ENCODE results near the gene FOXP4.

FOXP4 gene

DNA sequence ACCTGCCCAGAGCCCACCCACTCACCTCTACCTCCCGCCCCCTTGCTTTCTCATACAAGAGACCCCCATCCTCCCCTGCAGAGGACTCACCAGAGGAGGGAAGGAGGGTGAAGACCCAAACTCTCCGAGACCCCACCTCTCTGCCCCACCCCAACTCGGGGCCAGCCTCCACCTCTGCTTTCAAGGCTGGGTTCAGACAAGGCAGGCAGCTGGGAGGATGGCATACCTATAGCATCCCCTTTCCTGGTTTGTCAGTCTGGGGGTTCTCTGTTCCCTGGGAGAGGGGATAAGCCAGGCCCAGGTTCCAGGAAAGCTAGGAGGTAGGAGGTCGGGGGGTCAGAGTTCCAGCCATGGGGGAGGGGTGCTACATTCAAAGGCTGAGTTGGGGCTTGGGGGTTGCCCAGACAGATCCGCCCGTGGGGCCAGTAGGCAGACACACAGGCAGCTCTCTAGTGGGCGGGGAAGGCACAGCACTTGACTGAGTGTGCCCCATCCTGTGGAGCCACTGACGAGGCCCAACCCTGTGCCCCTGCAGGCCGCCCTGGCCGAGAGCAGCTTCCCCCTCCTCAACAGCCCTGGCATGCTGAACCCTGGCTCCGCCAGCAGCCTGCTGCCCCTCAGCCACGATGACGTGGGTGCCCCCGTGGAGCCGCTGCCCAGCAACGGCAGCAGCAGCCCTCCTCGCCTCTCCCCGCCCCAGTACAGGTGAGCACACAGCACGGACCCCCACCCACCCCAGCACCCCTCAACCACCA is 51.2 kb downstream of the FOXP4 start:
- no peak overlapping the region for H3K27ac ChIP-seq
- TF ChIP-seq, protein P1, sequence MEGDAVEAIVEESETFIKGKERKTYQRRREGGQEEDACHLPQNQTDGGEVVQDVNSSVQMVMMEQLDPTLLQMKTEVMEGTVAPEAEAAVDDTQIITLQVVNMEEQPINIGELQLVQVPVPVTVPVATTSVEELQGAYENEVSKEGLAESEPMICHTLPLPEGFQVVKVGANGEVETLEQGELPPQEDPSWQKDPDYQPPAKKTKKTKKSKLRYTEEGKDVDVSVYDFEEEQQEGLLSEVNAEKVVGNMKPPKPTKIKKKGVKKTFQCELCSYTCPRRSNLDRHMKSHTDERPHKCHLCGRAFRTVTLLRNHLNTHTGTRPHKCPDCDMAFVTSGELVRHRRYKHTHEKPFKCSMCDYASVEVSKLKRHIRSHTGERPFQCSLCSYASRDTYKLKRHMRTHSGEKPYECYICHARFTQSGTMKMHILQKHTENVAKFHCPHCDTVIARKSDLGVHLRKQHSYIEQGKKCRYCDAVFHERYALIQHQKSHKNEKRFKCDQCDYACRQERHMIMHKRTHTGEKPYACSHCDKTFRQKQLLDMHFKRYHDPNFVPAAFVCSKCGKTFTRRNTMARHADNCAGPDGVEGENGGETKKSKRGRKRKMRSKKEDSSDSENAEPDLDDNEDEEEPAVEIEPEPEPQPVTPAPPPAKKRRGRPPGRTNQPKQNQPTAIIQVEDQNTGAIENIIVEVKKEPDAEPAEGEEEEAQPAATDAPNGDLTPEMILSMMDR (conservative IDR thresholded peaks at IDR 0.05): no peak
- TF ChIP-seq ZFX (IDR thresholded peaks at IDR 0.05): no peak

DNA sequence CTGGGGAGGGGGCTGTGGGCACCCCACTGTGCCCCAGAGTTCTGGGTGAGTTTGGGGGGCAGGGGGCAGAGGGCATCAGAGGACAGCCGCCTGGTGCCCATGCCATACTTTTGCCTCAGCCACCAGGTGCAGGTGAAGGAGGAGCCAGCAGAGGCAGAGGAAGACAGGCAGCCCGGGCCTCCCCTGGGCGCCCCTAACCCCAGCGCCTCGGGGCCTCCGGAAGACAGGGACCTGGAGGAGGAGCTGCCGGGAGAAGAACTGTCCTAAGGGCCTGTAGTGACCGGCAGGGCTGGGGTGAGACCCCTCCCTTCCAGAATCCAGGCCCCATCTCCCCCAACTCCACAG is 52.5 kb downstream of the FOXP4 start:
- H3K27ac ChIP-seq: no peak overlapping the region
- TF ChIP-seq, protein P1 (conservative IDR thresholded peaks at IDR 0.05): no peak
- TF ChIP-seq ZFX (IDR thresholded peaks at IDR 0.05): no peak

DNA sequence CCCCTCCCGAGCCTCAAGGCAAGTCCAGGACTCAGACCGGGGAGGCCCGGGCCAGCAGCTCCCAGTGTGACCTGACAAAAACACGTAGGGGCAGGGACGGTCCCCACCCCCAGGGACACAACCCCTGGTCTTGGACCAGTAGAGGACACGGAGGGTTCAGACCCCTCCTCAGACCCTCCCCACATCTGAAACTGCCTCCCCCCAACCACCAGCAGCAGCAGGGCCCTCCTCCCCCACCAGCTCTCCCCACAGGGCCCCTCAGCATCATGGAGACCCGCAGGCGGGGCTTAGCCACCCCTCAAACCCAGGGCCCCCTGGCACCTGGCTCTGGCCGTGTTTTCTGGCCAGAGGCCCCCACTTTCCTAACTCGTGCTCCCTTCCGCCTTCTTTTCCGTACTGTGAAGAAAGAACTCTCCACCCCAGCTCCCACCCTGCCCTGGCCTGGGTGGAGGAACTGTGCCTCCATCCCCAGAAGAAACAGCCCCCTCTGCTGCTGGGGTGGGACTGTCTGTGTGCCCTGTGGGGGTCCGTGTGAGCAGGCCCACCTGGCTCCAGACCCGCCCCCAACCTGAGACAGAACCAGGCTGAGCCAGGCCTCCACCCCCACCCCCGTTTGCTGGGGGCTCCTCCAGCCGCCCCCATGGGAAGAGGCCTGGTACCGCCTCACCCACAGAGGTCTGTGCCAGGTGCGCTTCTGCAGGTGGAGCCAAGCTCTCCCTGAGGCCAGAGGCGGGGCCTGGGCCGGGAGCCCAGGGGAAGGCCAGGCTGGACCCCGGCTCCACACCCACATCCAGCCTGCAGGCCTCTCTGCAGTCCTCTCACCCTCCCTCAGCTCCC is 53.1 kb downstream of the FOXP4 start:
- H3K27ac ChIP-seq: no peak overlapping the region
- TF ChIP-seq, protein P1 (conservative IDR thresholded peaks at IDR 0.05): no peak
- no peak for TF ChIP-seq ZFX (IDR thresholded peaks at IDR 0.05)

DNA sequence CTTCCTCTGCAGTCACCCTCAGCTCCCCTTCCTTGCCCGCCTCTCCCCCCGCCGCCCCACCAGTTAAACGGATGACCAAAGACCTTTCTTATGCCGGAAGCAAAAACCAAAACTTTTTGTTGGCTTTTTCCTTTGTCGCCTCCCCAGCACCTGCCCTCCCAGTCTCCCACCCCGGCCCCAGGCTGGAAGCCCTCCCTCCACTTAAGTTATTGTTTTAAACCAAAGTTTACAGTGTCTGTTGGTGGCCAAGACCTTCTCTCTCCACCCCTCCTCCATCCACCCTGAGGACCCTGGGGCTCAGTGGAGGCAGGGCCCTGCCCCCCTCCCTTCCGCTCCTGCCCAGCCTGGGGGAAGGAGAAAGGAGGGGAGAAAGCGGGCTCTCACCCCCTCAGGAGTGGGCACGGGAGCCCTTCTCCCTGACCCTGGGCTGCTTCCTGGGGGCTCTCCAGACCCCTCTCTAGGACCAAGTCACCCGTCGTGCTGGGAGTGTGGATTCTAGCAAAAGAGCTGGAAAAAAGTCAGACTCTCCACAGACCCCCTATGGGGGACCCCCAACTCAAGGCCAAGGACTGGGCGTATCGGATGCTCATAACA is 53.8 kb downstream of the FOXP4 start:
- no peak overlapping the region for H3K27ac ChIP-seq
- TF ChIP-seq, protein P1 (conservative IDR thresholded peaks at IDR 0.05): no peak
- TF ChIP-seq ZFX (IDR thresholded peaks at IDR 0.05): no peak

DNA sequence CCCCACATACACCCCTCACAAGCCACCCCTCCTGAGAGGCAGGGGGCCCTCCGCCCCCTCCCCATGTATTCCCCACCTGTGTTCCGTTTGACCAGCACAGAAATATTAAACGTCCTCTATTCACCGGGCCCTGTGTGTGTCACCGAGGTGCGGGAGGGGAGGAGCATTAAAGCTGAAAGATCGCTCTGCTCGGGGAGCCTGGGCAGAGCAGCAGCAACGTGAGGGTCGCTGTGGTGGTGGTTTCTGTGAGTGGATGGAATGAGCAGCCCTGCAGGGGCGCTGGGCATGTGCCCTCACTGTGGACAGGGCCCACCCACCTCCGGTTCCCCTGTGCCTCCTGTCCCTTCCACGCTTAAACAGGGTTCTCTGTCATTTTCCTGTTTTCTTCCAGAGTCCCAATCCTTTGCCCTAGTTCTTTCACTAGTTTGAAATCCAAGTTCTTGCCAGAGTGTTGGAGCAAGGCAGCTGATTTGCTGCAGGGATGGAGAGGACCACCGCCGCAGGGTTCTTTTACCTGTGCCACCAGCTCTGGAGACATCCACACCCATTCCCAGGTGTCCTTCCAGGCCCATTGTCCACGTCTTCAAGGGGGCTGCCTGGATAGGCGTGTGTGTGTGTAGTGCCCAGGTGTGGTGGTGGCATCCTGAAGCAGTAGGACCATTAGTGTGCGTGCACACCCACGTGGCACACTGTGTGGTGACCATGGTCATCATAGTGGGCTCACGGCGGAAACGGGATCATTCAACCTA is 54.5 kb downstream of the FOXP4 start:
- TF ChIP-seq, protein P1 (conservative IDR thresholded peaks at IDR 0.05): no peak
- no peak for TF ChIP-seq ZFX (IDR thresholded peaks at IDR 0.05)
- H3K27ac ChIP-seq: no peak overlapping the region

DNA sequence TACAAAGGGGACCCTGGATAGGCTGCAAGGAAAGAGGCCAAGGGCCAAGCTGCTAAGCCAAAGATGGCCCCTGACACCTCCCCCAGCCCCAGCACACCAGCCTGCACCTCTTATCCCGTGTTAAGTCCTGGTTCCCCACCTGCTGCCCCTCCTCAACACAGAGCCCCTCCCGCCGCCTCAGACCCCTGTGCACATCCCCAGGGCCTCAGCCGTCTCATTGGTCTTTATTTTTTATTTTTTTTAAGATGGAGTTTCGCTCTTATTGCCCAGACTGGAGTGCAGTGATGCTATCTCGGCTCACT is 55.0 kb downstream of the FOXP4 start:
- TF ChIP-seq ZFX (IDR thresholded peaks at IDR 0.05): no peak
- TF ChIP-seq, protein P1 (conservative IDR thresholded peaks at IDR 0.05): no peak
- no peak overlapping the region for H3K27ac ChIP-seq
